ENCODE measurements around the gene DBX2. TPM values are rescaled to one million over a fixed set of nuclear protein-coding genes. Genes with fewer than 3 reads are reported as not detected.

The DBX2 gene
- total and polyA plus RNA-seq, 2 of the 4 experiments (the other 2 are of a cell fraction) = not detected

- TF ChIP-seq SMC3 (IDR thresholded peaks at IDR 0.05; ENCODE audit: low read depth, low read length) = no peak
- no peak for TF ChIP-seq RFX5 (IDR thresholded peaks at IDR 0.05; ENCODE audit: low read depth, low read length)
- TF ChIP-seq FOS (IDR thresholded peaks at IDR 0.05; ENCODE audit: low read depth, low read length) = no peak
- TF ChIP-seq, protein P1, sequence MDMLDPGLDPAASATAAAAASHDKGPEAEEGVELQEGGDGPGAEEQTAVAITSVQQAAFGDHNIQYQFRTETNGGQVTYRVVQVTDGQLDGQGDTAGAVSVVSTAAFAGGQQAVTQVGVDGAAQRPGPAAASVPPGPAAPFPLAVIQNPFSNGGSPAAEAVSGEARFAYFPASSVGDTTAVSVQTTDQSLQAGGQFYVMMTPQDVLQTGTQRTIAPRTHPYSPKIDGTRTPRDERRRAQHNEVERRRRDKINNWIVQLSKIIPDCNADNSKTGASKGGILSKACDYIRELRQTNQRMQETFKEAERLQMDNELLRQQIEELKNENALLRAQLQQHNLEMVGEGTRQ (IDR thresholded peaks at IDR 0.05; ENCODE audit: low read depth, low read length) = no peak
- no peak for TF ChIP-seq RCOR1 (IDR thresholded peaks at IDR 0.05; ENCODE audit: insufficient replicate concordance, low read length)
- Histone ChIP-seq H2BK20ac (ENCODE audit: low read depth, low read length) (no peak overlapping the region), H4K91ac (ENCODE audit: insufficient read depth, low read depth, low read length) (no peak overlapping the region), H2BK5ac (ENCODE audit: low read depth, low read length, poor library complexity, severe bottlenecking) (no peak overlapping the region), H3K4me3 (ENCODE audit: insufficient read depth, low read depth, low read length) (no peak overlapping the region), H4K5ac (ENCODE audit: low read depth, low read length) (no peak overlapping the region), H2BK15ac (ENCODE audit: low read depth, low read length) (no peak overlapping the region), H3K14ac (replicated peaks; ENCODE audit: low read depth, low read length) (no peak overlapping the region), H4K20me1 (ENCODE audit: insufficient read depth, low read length) (no peaks in the 10 kb centered on the region), H3K23ac (ENCODE audit: low read depth, low read length) (no peak overlapping the region), H3K9me1 (ENCODE audit: insufficient read depth, low read length) (no peaks in the 10 kb centered on the region), H4K8ac (ENCODE audit: low read depth in 2 of 2, low read length in 2 of 2) (no peak overlapping the region), H2BK120ac (ENCODE audit: low read depth, low read length) (no peak overlapping the region), H3K4me1 (ENCODE audit: control insufficient read depth, insufficient read depth, low read length) (no peaks in the 10 kb centered on the region), H3K27ac (ENCODE audit: insufficient read depth, low read length) (no peak overlapping the region), H3K4ac (ENCODE audit: low read depth, low read length) (no peak overlapping the region), H2AK9ac (replicated peaks; ENCODE audit: low read depth, low read length, poor library complexity) (no peak overlapping the region), H3K9ac (ENCODE audit: low read depth, low read length) (no peak overlapping the region), H3K36me3 (ENCODE audit: control insufficient read depth, insufficient read depth, low read length) (no peaks in the 10 kb centered on the region), H3K79me1 (ENCODE audit: low read depth in 1 of 2, low read length in 2 of 2) (no peaks in the 10 kb centered on the region), H3K56ac (ENCODE audit: extremely low read depth, insufficient read depth, low read length) (no peak overlapping the region), H3K9me3 (ENCODE audit: control insufficient read depth, insufficient read depth, low read length) (0 out of 2 replicates have a peak, but pooled peaks cover 2% of the 10 kb centered on the region), H3K4me2 (ENCODE audit: low read depth, low read length) (no peak overlapping the region), H2AK5ac (ENCODE audit: low read depth, low read length) (no peak overlapping the region), H2AFZ (replicated peaks; ENCODE audit: low read length, poor library complexity) (no peak overlapping the region), H3K27me3 (ENCODE audit: control insufficient read depth, insufficient read depth, low read length) (no peaks in the 10 kb centered on the region), H3K18ac (ENCODE audit: low read depth, low read length) (no peak overlapping the region)
- DNase-seq = no peak
- intact Hi-C loops (cut with micrococcal nuclease) (no loop called here), dilution Hi-C loops (cut with HindIII; ENCODE audit: low sequenced_read_pairs, unreplicated experiment) (no loop called here), in situ Hi-C loops (cut with MboI; ENCODE audit: low sequenced_read_pairs) (no loop called here)
- ChIA-PET CTCF (no interaction called here), POLR2A (ENCODE audit: unreplicated experiment) (no interaction called here)
- WGBS, 2 experiments (ENCODE audit: extremely low coverage in 2 of 2, insufficient read length in 1 of 2) = no CpG with 5 or more reads among the region's 4 CpGs
- no peak for ATAC-seq (ENCODE audit: low read depth)
- no TSS peak for BruUV-seq (replicated peaks)
These were observed 38.6 kb upstream of the DBX2 start for GRCh38 chr12:45089411-45090075.

Data from IMR-90 (cell line).